H1 (cell line): ENCODE results near the gene FOXF1. TPM values are rescaled to one million over a fixed set of nuclear protein-coding genes. Genes with fewer than 3 reads are reported as not detected.

Experiments used
- CTCF ChIA-PET: fragments of 300-600 bp; sonication (Branson Sonifier 250); formaldehyde crosslinking; loops from one replicate; lab custom pipeline; 2021; ENCODE audit not compliant: partially characterized antibody; lab: Charles Lee
- POLR2A ChIA-PET: fragments of 300-600 bp; sonication (Branson Sonifier 250); formaldehyde crosslinking; loops from one replicate; lab custom pipeline; 2021; ENCODE audit warnings: inconsistent platforms; ENCODE audit not compliant: partially characterized antibody; lab: Charles Lee
- DNase-seq, 2 experiments: peaks; one replicate each; pipeline versions ENCODE4 v3.0.0 to v3.0.0-alpha.2; 2010 to 2022; ENCODE audit warnings: low spot score in 2 of 2, low read depth in 1 of 2, mixed read lengths in 1 of 2
- FAIRE-seq: peaks from 2 replicates; lab custom pipeline; 2011; peaks lifted over from hg19 to GRCh38; lab: Jason Lieb, UNC
- H2AFZ ChIP-seq: 2 replicates; pipeline ENCODE4 v1.8.1; 2012; ENCODE audit warnings: low read length, inconsistent platforms
- H2AK5ac ChIP-seq: 2 replicates; pipeline ENCODE4 v1.6.1; 2013; ENCODE audit warnings: low read depth, low read length
- H2BK120ac ChIP-seq: replicated peaks from 2 replicates; pipeline ENCODE3; 2013; ENCODE audit warnings: low read depth, low read length, inconsistent platforms
- H2BK12ac ChIP-seq: 2 replicates; pipeline ENCODE4 v1.6.1; 2013; ENCODE audit warnings: low read depth, low read length
- H2BK15ac ChIP-seq: 2 replicates; pipeline ENCODE4 v1.6.1; 2013; ENCODE audit warnings: low read length
- H2BK20ac ChIP-seq: 2 replicates; pipeline ENCODE4 v1.6.1; 2013; ENCODE audit warnings: low read length
- H2BK5ac ChIP-seq: 2 replicates; pipeline ENCODE4 v1.6.1; 2013; ENCODE audit warnings: low read depth, low read length
- H3K14ac ChIP-seq: 2 replicates; pipeline ENCODE4 v1.6.1; 2013; ENCODE audit warnings: inconsistent platforms; ENCODE audit not compliant: insufficient read length
- H3K18ac ChIP-seq: 2 replicates; pipeline ENCODE4 v1.6.1; 2013; ENCODE audit warnings: low read length; ENCODE audit errors: extremely low read depth
- H3K23ac ChIP-seq: 2 replicates; pipeline ENCODE4 v1.6.1; 2013; ENCODE audit warnings: inconsistent platforms; ENCODE audit not compliant: insufficient read length
- H3K23me2 ChIP-seq: 2 replicates; pipeline ENCODE4 v1.6.1; 2013; ENCODE audit warnings: low read depth, low read length
- H3K27ac ChIP-seq: 2 replicates; pipeline ENCODE4 v1.6.1; 2011; ENCODE audit warnings: low read depth, low read length, inconsistent platforms
- H3K27me3 ChIP-seq, 4 experiments: replicated peaks in 1 of 4; 1 replicate in 1 of 4; 2 replicates in 3 of 4; pipeline versions ENCODE4 v1.6.1 to v1.8.1; 2011 to 2013; ENCODE audit warnings: low read length in 3 of 4, mild to moderate bottlenecking in 3 of 4, inconsistent platforms in 2 of 4, mixed read lengths in 2 of 4, moderate library complexity in 1 of 4; ENCODE audit not compliant: control insufficient read depth in 3 of 4, insufficient read depth in 3 of 4; ENCODE audit errors: extremely low read depth in 1 of 4
- H3K36me3 ChIP-seq, 4 experiments: 2 replicates each; pipeline versions ENCODE4 v1.6.1 to v1.8.1; 2011 to 2013; ENCODE audit warnings: mild to moderate bottlenecking in 4 of 4, low read length in 3 of 4, moderate library complexity in 2 of 4, control low read depth in 1 of 4, inconsistent platforms in 1 of 4; ENCODE audit not compliant: insufficient read depth in 4 of 4, control insufficient read depth in 2 of 4
- H3K4ac ChIP-seq: replicated peaks from 2 replicates; pipeline ENCODE3; 2013; ENCODE audit warnings: low read length, low read depth, mixed read lengths, inconsistent platforms; ENCODE audit not compliant: insufficient read length
- H3K4me1 ChIP-seq, 4 experiments: replicated peaks in 1 of 4; 1 replicate in 1 of 4; 2 replicates in 3 of 4; pipeline versions ENCODE4 v1.6.1 to v1.8.1; 2011 to 2013; ENCODE audit warnings: low read length in 3 of 4, inconsistent platforms in 2 of 4, mixed read lengths in 1 of 4; ENCODE audit not compliant: insufficient read depth in 4 of 4, control insufficient read depth in 3 of 4
- H3K4me2 ChIP-seq, 2 experiments: 2 replicates each; pipeline versions ENCODE4 v1.6.1 to v1.8.1; 2011 to 2013; ENCODE audit warnings: low read depth in 2 of 2, low read length in 2 of 2, control low read depth in 1 of 2, inconsistent platforms in 1 of 2, mild to moderate bottlenecking in 1 of 2; ENCODE audit not compliant: insufficient read depth in 1 of 2
- H3K4me3 ChIP-seq, 4 experiments: fragments of 200-600, 300-600 bp in 1 of 4; sonication (generic), shearing (Covaris generic), sonication (Bioruptor Twin) in 1 of 4; 2 replicates each; pipeline versions ENCODE4 v1.5.1 to v1.8.1; 2011 to 2016; ENCODE audit warnings: low read length in 4 of 4, low read depth in 3 of 4, control low read depth in 2 of 4, inconsistent platforms in 2 of 4, mild to moderate bottlenecking in 2 of 4, mixed read lengths in 1 of 4, moderate library complexity in 1 of 4; ENCODE audit not compliant: insufficient read depth in 2 of 4; ENCODE audit errors: extremely low read depth in 1 of 4
- H3K56ac ChIP-seq: replicated peaks from 2 replicates; pipeline ENCODE3; 2013; ENCODE audit warnings: low read depth, mild to moderate bottlenecking, mixed read lengths, low read length, inconsistent platforms; ENCODE audit not compliant: insufficient read length
- H3K79me1 ChIP-seq: 2 replicates; pipeline ENCODE4 v1.6.1; 2013; ENCODE audit warnings: low read depth, low read length, control low read depth
- H3K79me2 ChIP-seq, 2 experiments: 2 replicates each; pipeline versions ENCODE4 v1.6.1 to v1.8.1; 2012 to 2013; ENCODE audit warnings: low read length in 2 of 2, mild to moderate bottlenecking in 2 of 2, inconsistent platforms in 1 of 2; ENCODE audit not compliant: insufficient read depth in 2 of 2, control insufficient read depth in 1 of 2
- H3K9ac ChIP-seq, 4 experiments: replicated peaks in 1 of 4; 1 replicate in 1 of 4; 2 replicates in 3 of 4; pipeline versions ENCODE4 v1.6.1 to v1.8.1; 2011 to 2013; ENCODE audit warnings: low read depth in 3 of 4, low read length in 3 of 4, control low read depth in 2 of 4, mild to moderate bottlenecking in 2 of 4, moderate library complexity in 2 of 4, inconsistent platforms in 1 of 4; ENCODE audit errors: extremely low read depth in 1 of 4
- H3K9me3 ChIP-seq, 2 experiments: 2 replicates each; pipeline versions ENCODE4 v1.6.1 to v1.8.1; 2012 to 2013; ENCODE audit warnings: mild to moderate bottlenecking in 2 of 2, moderate library complexity in 2 of 2, control low read depth in 1 of 2, inconsistent platforms in 1 of 2, low read depth in 1 of 2, low read length in 1 of 2, mixed read lengths in 1 of 2; ENCODE audit not compliant: insufficient read depth in 2 of 2
- H4K20me1 ChIP-seq, 2 experiments: replicated peaks in 1 of 2; 2 replicates each; pipeline versions ENCODE3 to v1.8.1; 2011 to 2013; ENCODE audit warnings: inconsistent platforms in 2 of 2, low read length in 2 of 2, mild to moderate bottlenecking in 1 of 2; ENCODE audit not compliant: insufficient read depth in 2 of 2, control insufficient read depth in 1 of 2
- H4K5ac ChIP-seq: 2 replicates; pipeline ENCODE4 v1.6.1; 2013; ENCODE audit warnings: low read length, low read depth, mixed read lengths, inconsistent platforms; ENCODE audit not compliant: insufficient read length
- H4K8ac ChIP-seq: 2 replicates; pipeline ENCODE4 v1.8.0; 2013; ENCODE audit warnings: mild to moderate bottlenecking, moderate library complexity, low read length, inconsistent platforms; ENCODE audit not compliant: insufficient read depth; ENCODE audit errors: extremely low read depth
- H4K91ac ChIP-seq: replicated peaks from 2 replicates; pipeline ENCODE3; 2013; ENCODE audit warnings: low read length, mixed read lengths, inconsistent platforms; ENCODE audit not compliant: insufficient read length
- ASH2L ChIP-seq: fragments of 200-600, 300-600 bp; sonication (generic); IDR thresholded peaks from one replicate; pipeline ENCODE4 v1.7.1; 2017; ENCODE audit warnings: low read length
- ATF3 ChIP-seq: IDR thresholded peaks from 2 replicates; pipeline ENCODE4 v1.6.1; 2011; ENCODE audit warnings: low read depth, mild to moderate bottlenecking, low read length; ENCODE audit not compliant: insufficient read depth
- CHD1 ChIP-seq: IDR thresholded peaks from 2 replicates; pipeline ENCODE4 v1.6.1; 2012; ENCODE audit warnings: low read depth, low read length, improper control_type of control experiment
- CTBP2 ChIP-seq: IDR thresholded peaks from 2 replicates; pipeline ENCODE4 v1.7.0; 2011; ENCODE audit warnings: borderline replicate concordance, mild to moderate bottlenecking, moderate library complexity, mixed read lengths, low read length; ENCODE audit not compliant: insufficient read depth, insufficient read length
- E2F6 ChIP-seq: IDR thresholded peaks from 2 replicates; pipeline ENCODE4 v1.6.1; 2012; ENCODE audit warnings: inconsistent platforms
- JUND ChIP-seq: IDR thresholded peaks from 2 replicates; pipeline ENCODE4 v1.6.1; 2011; ENCODE audit warnings: mild to moderate bottlenecking, improper control_type of control experiment, low read length
- KDM4A ChIP-seq: IDR thresholded peaks from one replicate; pipeline ENCODE4 v1.7.1; 2012; ENCODE audit warnings: low read depth, mild to moderate bottlenecking, moderate library complexity, low read length, inconsistent platforms; ENCODE audit not compliant: severe bottlenecking
- POU5F1 ChIP-seq: IDR thresholded peaks from 2 replicates; pipeline ENCODE4 v1.6.1; 2011; ENCODE audit warnings: low read depth, mild to moderate bottlenecking, low read length, moderate library complexity
- RAD21 ChIP-seq, 2 experiments: IDR thresholded peaks in 1 of 2; conservative IDR thresholded peaks in 1 of 2; 2 replicates each; pipeline ENCODE4 v1.6.1; 2011; ENCODE audit warnings: low read depth in 2 of 2, low read length in 2 of 2, improper control_type of control experiment in 1 of 2, inconsistent platforms in 1 of 2, mild to moderate bottlenecking in 1 of 2, moderate library complexity in 1 of 2
- SP4 ChIP-seq: IDR thresholded peaks from 2 replicates; pipeline ENCODE4 v1.6.1; 2012; ENCODE audit warnings: low read length, inconsistent platforms
- TCF12 ChIP-seq: IDR thresholded peaks from 2 replicates; pipeline ENCODE4 v1.6.1; 2011; ENCODE audit warnings: low read depth, mild to moderate bottlenecking, low read length
- WGBS, 2 experiments: shearing (Covaris generic) in 1 of 2; methylation state at CpG; one replicate each; pipeline versions ENCODE4 v1.1.6 to v1.1.7; 2013 to 2015; ENCODE audit warnings: low lambda C conversion rate in 2 of 2, mixed read lengths in 2 of 2, inconsistent platforms in 1 of 2, low coverage in 1 of 2, missing lambda C conversion rate in 1 of 2; ENCODE audit not compliant: insufficient replicate concordance in 2 of 2, insufficient coverage in 1 of 2, insufficient read length in 1 of 2; ENCODE audit errors: extremely low coverage in 1 of 2, missing lambda C conversion rate in 1 of 2; 5-methylcytosine and 5-hydroxymethylcytosine counted together
- polyA plus RNA-seq, 7 experiments: library from polyadenylated mRNA; depleted of rRNA in 3 of 7; stranded (reverse) in 5 of 7; unstranded in 2 of 7; fragments of >200 nt in 5 of 7; fragments of 200-250 nt in 2 of 7; gene quantifications; 1 replicate in 5 of 7; 2 replicates in 1 of 7; 4 replicates in 1 of 7; pipeline versions ENCODE4 v1.2.1 to v1.2.3, GENCODE V29; 2011 to 2013; ENCODE audit warnings: missing spikeins in 2 of 7, mixed read lengths in 2 of 7
- total RNA-seq: library from RNA; stranded (reverse); fragmentation: NEBNext Ultra II Directional; extraction: Animal tissue kit (Norgen Biotek cat#: 25700); gene quantifications from 2 replicates; pipeline ENCODE4 v1.2.1, GENCODE V29; 2021

The FOXF1 gene
- total and polyA plus RNA-seq, 2 of the 8 experiments (the other 6 are each of a cell fraction or from before 2014, with no cell fraction given): 0.02 TPM; not detected in 1

GRCh38 chr16:86497551-86498021 is 12.7 kb upstream of the FOXF1 start:
- H3K27me3 ChIP-seq: peaks cover 98 to 100% (median 99%) of the 10 kb centered on the region in 4 experiments
- 0% methylated on average over 7 of the region's 44 CpGs; no CpG with 5 or more reads in 1 of the 2 experiments for WGBS, 2 experiments
- H2BK15ac ChIP-seq: no peak overlapping the region
- no peak for TF ChIP-seq POU5F1
- TF ChIP-seq ASH2L: no peak
- TF ChIP-seq ATF3: no peak
- TF ChIP-seq TCF12: no peak
- TF ChIP-seq CHD1: no peak
- TF ChIP-seq KDM4A: peak; percentile 12
- TF ChIP-seq E2F6: 0 out of 2 replicates have a peak, but pooled peaks have one; percentile 12
- no peak for TF ChIP-seq RAD21 (IDR thresholded peaks at IDR 0.05 in 1 of 2, conservative IDR thresholded peaks at IDR 0.05 in 1 of 2; ENCODE audit: low read depth in 2 of 2, low read length in 2 of 2)
- no peak for TF ChIP-seq SP4
- TF ChIP-seq CTBP2: no peak
- TF ChIP-seq JUND: no peak
- TF ChIP-seq, all 59 proteins: peak for 2
- Histone ChIP-seq H3K4me1 (peaks cover 4 to 29% (median 17%) of the 10 kb centered on the region in 4 experiments), H4K8ac (no peak overlapping the region), H3K14ac (no peak overlapping the region), H2BK120ac (no peak overlapping the region), H3K9ac (no peak overlapping the region), H2BK12ac (no peak overlapping the region; the same call in 1 of the 2 replicates), H2AK5ac (no peak overlapping the region), H3K4me3 (peak overlapping the region in 1 of 4 experiments; percentile 32; a peak in 1 of 8 replicates), H3K18ac (no peak overlapping the region), H3K79me2 (no peaks in the 10 kb centered on the region), H2BK5ac (no peak overlapping the region), H4K20me1 (peaks cover 24 to 31% of the 10 kb centered on the region in 2 experiments), H2BK20ac (no peak overlapping the region), H3K36me3 (peaks cover 0 to 4% (median 0%) of the 10 kb centered on the region in 4 experiments; a peak in 1 of 8 replicates), H3K56ac (no peak overlapping the region), H3K4ac (no peak overlapping the region), H3K23me2 (no peaks in the 10 kb centered on the region; the same call in 1 of the 2 replicates), H3K23ac (no peak overlapping the region), H4K5ac (no peak overlapping the region), H3K27ac (no peak overlapping the region), H4K91ac (no peak overlapping the region), H2AFZ (no peak overlapping the region), H3K79me1 (peaks cover 2% of the 10 kb centered on the region), H3K4me2 (peak overlapping the region; percentile 54 to 56), H3K9me3 (no peaks in the 10 kb centered on the region; a peak in 1 of 4 replicates)
- POLR2A ChIA-PET: no interaction called here
- CTCF ChIA-PET: interaction anchor here (1.3 kb wide), 2 partner anchors 13 to 244 kb away, joined by 3 to 7 read pairs; partner anchors contain the start of gene FOXF1
- DNase-seq (no peak), FAIRE-seq (no peak)
